NB4 (cell line): ENCODE data around the gene PUM1.

Experiments used
- POLR2A ChIP-seq: IDR thresholded peaks from 2 replicates; pipeline ENCODE4 v1.6.1; 2011; ENCODE audit warnings: mild to moderate bottlenecking; ENCODE audit not compliant: insufficient read length; ENCODE audit errors: extremely low read depth
- TF ChIP-seq, protein P1 (sequence below): IDR thresholded peaks from 2 replicates; pipeline ENCODE4 v1.6.1; 2011; ENCODE audit warnings: low read depth, low read length

DNA sequence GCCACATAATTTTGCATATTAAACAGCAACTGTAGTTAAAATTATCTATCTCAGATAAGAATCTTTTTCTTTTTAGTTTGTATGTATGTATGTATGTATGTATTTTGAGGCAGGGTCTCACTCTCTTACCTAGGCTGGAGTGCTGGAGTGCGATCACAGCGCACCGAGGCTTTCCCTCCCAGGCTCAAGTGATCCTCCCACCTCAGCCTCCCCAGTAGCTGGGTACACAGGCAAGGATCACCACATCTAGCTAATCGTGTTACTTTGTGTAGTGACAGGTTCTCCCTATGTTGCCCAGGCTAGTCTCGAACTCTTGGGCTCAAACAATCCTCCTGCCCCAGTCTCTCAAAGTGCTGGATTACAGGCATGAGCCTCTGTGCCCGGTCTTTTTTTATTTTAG is 30.5 kb upstream of the PUM1 start:
- no peak for TF ChIP-seq POLR2A
- TF ChIP-seq, protein P1, sequence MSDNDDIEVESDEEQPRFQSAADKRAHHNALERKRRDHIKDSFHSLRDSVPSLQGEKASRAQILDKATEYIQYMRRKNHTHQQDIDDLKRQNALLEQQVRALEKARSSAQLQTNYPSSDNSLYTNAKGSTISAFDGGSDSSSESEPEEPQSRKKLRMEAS, result no peak
